ENCODE data around the gene DLL3.

DNA sequence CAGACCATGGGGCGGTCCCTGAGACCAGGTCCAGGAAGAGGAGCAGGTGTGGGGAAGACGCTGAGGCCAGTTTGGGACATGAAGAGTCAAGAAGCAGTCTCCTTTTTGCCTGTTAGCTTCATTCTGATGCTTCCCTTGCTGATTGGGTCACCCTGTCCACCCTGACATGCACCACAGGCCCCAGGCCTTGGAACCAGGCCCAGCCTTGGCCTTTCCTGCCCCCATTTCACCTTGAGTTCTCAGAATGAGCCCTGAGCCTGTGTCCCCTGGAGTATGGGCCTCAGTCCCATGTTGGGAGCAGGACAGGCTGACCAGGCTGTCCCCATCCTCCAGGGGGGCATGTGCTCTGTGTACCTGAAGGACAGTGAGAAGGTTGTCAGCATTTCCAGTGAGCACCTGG is 23.0 kb upstream of the DLL3 start:
- TF ChIP-seq, protein P1, sequence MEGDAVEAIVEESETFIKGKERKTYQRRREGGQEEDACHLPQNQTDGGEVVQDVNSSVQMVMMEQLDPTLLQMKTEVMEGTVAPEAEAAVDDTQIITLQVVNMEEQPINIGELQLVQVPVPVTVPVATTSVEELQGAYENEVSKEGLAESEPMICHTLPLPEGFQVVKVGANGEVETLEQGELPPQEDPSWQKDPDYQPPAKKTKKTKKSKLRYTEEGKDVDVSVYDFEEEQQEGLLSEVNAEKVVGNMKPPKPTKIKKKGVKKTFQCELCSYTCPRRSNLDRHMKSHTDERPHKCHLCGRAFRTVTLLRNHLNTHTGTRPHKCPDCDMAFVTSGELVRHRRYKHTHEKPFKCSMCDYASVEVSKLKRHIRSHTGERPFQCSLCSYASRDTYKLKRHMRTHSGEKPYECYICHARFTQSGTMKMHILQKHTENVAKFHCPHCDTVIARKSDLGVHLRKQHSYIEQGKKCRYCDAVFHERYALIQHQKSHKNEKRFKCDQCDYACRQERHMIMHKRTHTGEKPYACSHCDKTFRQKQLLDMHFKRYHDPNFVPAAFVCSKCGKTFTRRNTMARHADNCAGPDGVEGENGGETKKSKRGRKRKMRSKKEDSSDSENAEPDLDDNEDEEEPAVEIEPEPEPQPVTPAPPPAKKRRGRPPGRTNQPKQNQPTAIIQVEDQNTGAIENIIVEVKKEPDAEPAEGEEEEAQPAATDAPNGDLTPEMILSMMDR (IDR thresholded peaks at IDR 0.05), result no peak
- TF ChIP-seq POLR2A (IDR thresholded peaks at IDR 0.05), result no peak
